Measurements from ENCODE around the gene AP5M1. TPM values are rescaled to one million over a fixed set of nuclear protein-coding genes. Genes with fewer than 3 reads are reported as not detected.

AP5M1 gene
- polyA plus RNA-seq, 3 donors from 2014 or later = 27.2 to 52.0 (median 42.7) TPM

- H3K4me1 Mint-ChIP-seq = peaks cover 31 to 61% of the 10 kb centered on the region in 2 donors
- H3K9me3 Mint-ChIP-seq = no peaks in the 10 kb centered on the region
- no peak overlapping the region for H3K4me3 Mint-ChIP-seq
- no peaks in the 10 kb centered on the region for H3K27me3 Mint-ChIP-seq (ENCODE audit: low read depth in 3 of 3)
- peaks cover 0 to 10% (median 7%) of the 10 kb centered on the region in 3 donors for H3K36me3 Mint-ChIP-seq
- peak overlapping the region in 1 of 6 donors; percentile 25 for H3K27ac Mint-ChIP-seq
- no peak for DNase-seq
Measured at GRCh38 chr14:57262117-57262516, 6.7 kb upstream of the AP5M1 start.

- peaks cover 8 to 15% (median 13%) of the 10 kb centered on the region in 3 donors for H3K27me3 Mint-ChIP-seq (ENCODE audit: low read depth in 3 of 3)
- no peaks in the 10 kb centered on the region for H3K36me3 Mint-ChIP-seq
- no peaks in the 10 kb centered on the region for H3K9me3 Mint-ChIP-seq
- peak overlapping the region in 3 of 6 donors; percentile 37 to 49 (median 44) for H3K27ac Mint-ChIP-seq
- H3K4me3 Mint-ChIP-seq = no peak overlapping the region
- H3K4me1 Mint-ChIP-seq = peaks cover 57 to 86% of the 10 kb centered on the region in 2 donors
- DNase-seq = no peak
Measured at GRCh38 chr14:57266065-57266464, 2.7 kb upstream of the AP5M1 start.

- Mint-ChIP-seq H3K4me1 (peaks cover 44 to 67% of the 10 kb centered on the region in 2 donors), H3K36me3 (peaks cover 7 to 11% (median 9%) of the 10 kb centered on the region in 3 donors), H3K9me3 (no peaks in the 10 kb centered on the region), H3K27me3 (ENCODE audit: low read depth in 3 of 3) (peaks cover 6 to 12% (median 10%) of the 10 kb centered on the region in 3 donors), H3K27ac (no peak overlapping the region), H3K4me3 (no peak overlapping the region)
- no peak for DNase-seq
Measured at GRCh38 chr14:57273236-57273635, 4.5 kb downstream of the AP5M1 start.

- H3K9me3 Mint-ChIP-seq = no peaks in the 10 kb centered on the region
- no peak overlapping the region for H3K27ac Mint-ChIP-seq
- DNase-seq = no peak
- peaks cover 35 to 64% of the 10 kb centered on the region in 2 donors for H3K4me1 Mint-ChIP-seq
- no peak overlapping the region for H3K4me3 Mint-ChIP-seq
- peaks cover 7 to 14% (median 11%) of the 10 kb centered on the region in 3 donors for H3K36me3 Mint-ChIP-seq
- no peaks in the 10 kb centered on the region for H3K27me3 Mint-ChIP-seq (ENCODE audit: low read depth in 3 of 3)
Measured at GRCh38 chr14:57274551-57274950, 5.8 kb downstream of the AP5M1 start.

GRCh38 chr14:57275023-57275664 lies 6.4 kb downstream of the AP5M1 start:
- Mint-ChIP-seq H3K27ac (no peak overlapping the region), H3K4me1 (peaks cover 29 to 62% of the 10 kb centered on the region in 2 donors), H3K9me3 (no peaks in the 10 kb centered on the region), H3K36me3 (peaks cover 7 to 17% (median 11%) of the 10 kb centered on the region in 3 donors), H3K27me3 (ENCODE audit: low read depth in 3 of 3) (no peaks in the 10 kb centered on the region), H3K4me3 (no peak overlapping the region)
- no peak for DNase-seq

GRCh38 chr14:57277062-57277461 lies 8.3 kb downstream of the AP5M1 start:
- Mint-ChIP-seq H3K4me1 (peaks cover 10 to 43% of the 10 kb centered on the region in 2 donors), H3K4me3 (no peak overlapping the region), H3K27ac (no peak overlapping the region)

GRCh38 chr14:57287745-57288144 lies 19.0 kb downstream of the AP5M1 start:
- no peak overlapping the region for H3K4me3 Mint-ChIP-seq
- H3K27me3 Mint-ChIP-seq (ENCODE audit: low read depth in 3 of 3) = no peaks in the 10 kb centered on the region
- no peak for DNase-seq
- no peaks in the 10 kb centered on the region for H3K9me3 Mint-ChIP-seq
- H3K27ac Mint-ChIP-seq = no peak overlapping the region
- H3K4me1 Mint-ChIP-seq = no peaks in the 10 kb centered on the region
- H3K36me3 Mint-ChIP-seq = peaks cover 10 to 34% (median 22%) of the 10 kb centered on the region in 3 donors

More at GRCh38 chr14:57277062-57277461, 8.3 kb downstream of the AP5M1 start:
- no peak for DNase-seq
- Mint-ChIP-seq H3K36me3 (peaks cover 7 to 26% (median 20%) of the 10 kb centered on the region in 3 donors), H3K27me3 (ENCODE audit: low read depth in 3 of 3) (no peaks in the 10 kb centered on the region), H3K9me3 (no peaks in the 10 kb centered on the region)

- no peaks in the 10 kb centered on the region for H3K9me3 Mint-ChIP-seq
- H3K36me3 Mint-ChIP-seq = peaks cover 5 to 19% (median 10%) of the 10 kb centered on the region in 3 donors
- no peak overlapping the region for H3K4me3 Mint-ChIP-seq
- no peak for DNase-seq
- no peaks in the 10 kb centered on the region for H3K4me1 Mint-ChIP-seq
- no peaks in the 10 kb centered on the region for H3K27me3 Mint-ChIP-seq (ENCODE audit: low read depth in 3 of 3)
- H3K27ac Mint-ChIP-seq = no peak overlapping the region
Measured at GRCh38 chr14:57290751-57291150, 22.0 kb downstream of the AP5M1 start.

- Mint-ChIP-seq H3K4me1 (no peaks in the 10 kb centered on the region), H3K27ac (no peak overlapping the region), H3K27me3 (ENCODE audit: low read depth in 3 of 3) (no peaks in the 10 kb centered on the region), H3K9me3 (no peaks in the 10 kb centered on the region), H3K36me3 (peaks cover 5 to 15% (median 10%) of the 10 kb centered on the region in 3 donors), H3K4me3 (no peak overlapping the region)
- no peak for DNase-seq
Measured at GRCh38 chr14:57291692-57292647, 23.2 kb downstream of the AP5M1 start.

GRCh38 chr14:57293866-57294837 lies 25.4 kb downstream of the AP5M1 start:
- H3K36me3 Mint-ChIP-seq = peaks cover 5 to 11% (median 7%) of the 10 kb centered on the region in 3 donors
- H3K9me3 Mint-ChIP-seq = no peaks in the 10 kb centered on the region
- no peak overlapping the region for H3K4me3 Mint-ChIP-seq
- H3K27ac Mint-ChIP-seq = no peak overlapping the region
- no peak for DNase-seq
- no peaks in the 10 kb centered on the region for H3K4me1 Mint-ChIP-seq
- no peaks in the 10 kb centered on the region for H3K27me3 Mint-ChIP-seq (ENCODE audit: low read depth in 3 of 3)

- no peaks in the 10 kb centered on the region for H3K4me1 Mint-ChIP-seq
- H3K9me3 Mint-ChIP-seq = no peaks in the 10 kb centered on the region
- peaks cover 3 to 5% (median 4%) of the 10 kb centered on the region in 3 donors for H3K36me3 Mint-ChIP-seq
- no peaks in the 10 kb centered on the region for H3K27me3 Mint-ChIP-seq (ENCODE audit: low read depth in 3 of 3)
- no peak overlapping the region for H3K4me3 Mint-ChIP-seq
- no peak for DNase-seq
- H3K27ac Mint-ChIP-seq = no peak overlapping the region
Measured at GRCh38 chr14:57295239-57295638, 26.5 kb downstream of the AP5M1 start.

GRCh38 chr14:57297852-57298251 lies 29.1 kb downstream of the AP5M1 start:
- Mint-ChIP-seq H3K4me1 (no peaks in the 10 kb centered on the region), H3K27me3 (ENCODE audit: low read depth in 3 of 3) (no peaks in the 10 kb centered on the region), H3K9me3 (no peaks in the 10 kb centered on the region), H3K27ac (no peak overlapping the region), H3K36me3 (no peaks in the 10 kb centered on the region), H3K4me3 (no peak overlapping the region)
- no peak for DNase-seq

- no peak for DNase-seq
- H3K27ac Mint-ChIP-seq = no peak overlapping the region
- no peaks in the 10 kb centered on the region for H3K9me3 Mint-ChIP-seq
Measured at GRCh38 chr14:57299511-57299910, 30.7 kb downstream of the AP5M1 start.

More at GRCh38 chr14:57299511-57299910, 30.7 kb downstream of the AP5M1 start:
- Mint-ChIP-seq H3K4me3 (no peak overlapping the region), H3K4me1 (no peaks in the 10 kb centered on the region), H3K27me3 (ENCODE audit: low read depth in 3 of 3) (peaks cover 0 to 1% (median 0%) of the 10 kb centered on the region in 3 donors), H3K36me3 (no peaks in the 10 kb centered on the region)
